Glomerular visceral epithelial cell (primary cell): ENCODE results near the gene LINC00305.

ENCODE experiments used
- DNase-seq: peaks from one replicate; pipeline ENCODE4 v3.0.0-alpha.2; 2016; ENCODE audit errors: extremely low spot score

LINC00305 gene

GRCh38 chr18:64115881-64116280 is 33.0 kb downstream of the LINC00305 start:
- no peak for DNase-seq

GRCh38 chr18:64111950-64112349 is 36.9 kb downstream of the LINC00305 start:
- DNase-seq = no peak

- DNase-seq = no peak
These were observed 38.0 kb downstream of the LINC00305 start for GRCh38 chr18:64110692-64111480.

- DNase-seq = no peak
These were observed 44.9 kb downstream of the LINC00305 start for GRCh38 chr18:64103986-64104385.

- no peak for DNase-seq
These were observed 48.6 kb downstream of the LINC00305 start for GRCh38 chr18:64100116-64100922.

GRCh38 chr18:64099244-64099643 is 49.6 kb downstream of the LINC00305 start:
- DNase-seq = no peak

GRCh38 chr18:64097497-64097896 is 51.4 kb downstream of the LINC00305 start:
- DNase-seq = no peak

GRCh38 chr18:64095056-64095455 is 53.8 kb downstream of the LINC00305 start:
- DNase-seq = no peak

- DNase-seq = no peak
These were observed 54.7 kb downstream of the LINC00305 start for GRCh38 chr18:64094210-64094609.

GRCh38 chr18:64091526-64091925 is 57.4 kb downstream of the LINC00305 start:
- no peak for DNase-seq

GRCh38 chr18:64090876-64091275 is 58.0 kb downstream of the LINC00305 start:
- no peak for DNase-seq

- DNase-seq = no peak
These were observed 65.0 kb downstream of the LINC00305 start for GRCh38 chr18:64083916-64084315.

- no peak for DNase-seq
These were observed 66.4 kb downstream of the LINC00305 start for GRCh38 chr18:64082513-64082912.

GRCh38 chr18:64082054-64082453 is 66.8 kb downstream of the LINC00305 start:
- no peak for DNase-seq

- no peak for DNase-seq
These were observed 74.9 kb downstream of the LINC00305 start for GRCh38 chr18:64073971-64074370.

- no peak for DNase-seq
These were observed 93.9 kb downstream of the LINC00305 start for GRCh38 chr18:64055019-64055418.

- DNase-seq = no peak
These were observed 95.6 kb downstream of the LINC00305 start for GRCh38 chr18:64053246-64053645.

- no peak for DNase-seq
These were observed 96.1 kb downstream of the LINC00305 start for GRCh38 chr18:64052772-64053171.

GRCh38 chr18:64044616-64045015 is 104.3 kb downstream of the LINC00305 start:
- no peak for DNase-seq

GRCh38 chr18:64042728-64043358 is 106.0 kb downstream of the LINC00305 start:
- no peak for DNase-seq

- DNase-seq = peak; percentile 14
These were observed 111.0 kb downstream of the LINC00305 start for GRCh38 chr18:64037812-64038414.

GRCh38 chr18:64032312-64032711 is 116.6 kb downstream of the LINC00305 start:
- DNase-seq = no peak
